ENCODE data around the gene LRRC9. TPM values are rescaled to one million over a fixed set of nuclear protein-coding genes. Genes with fewer than 3 reads are reported as not detected.

Gene LRRC9
- total RNA-seq, 2 experiments from 2014 or later, result not detected

GRCh38 chr14:60085693-60086092 lies 165.7 kb downstream of the LRRC9 start:
- CTCF ChIA-PET, result interaction anchor here (1.8 kb wide), 1 partner anchor 80 kb away, joined by 5 read pairs; no protein-coding TSS in a partner anchor

DNA sequence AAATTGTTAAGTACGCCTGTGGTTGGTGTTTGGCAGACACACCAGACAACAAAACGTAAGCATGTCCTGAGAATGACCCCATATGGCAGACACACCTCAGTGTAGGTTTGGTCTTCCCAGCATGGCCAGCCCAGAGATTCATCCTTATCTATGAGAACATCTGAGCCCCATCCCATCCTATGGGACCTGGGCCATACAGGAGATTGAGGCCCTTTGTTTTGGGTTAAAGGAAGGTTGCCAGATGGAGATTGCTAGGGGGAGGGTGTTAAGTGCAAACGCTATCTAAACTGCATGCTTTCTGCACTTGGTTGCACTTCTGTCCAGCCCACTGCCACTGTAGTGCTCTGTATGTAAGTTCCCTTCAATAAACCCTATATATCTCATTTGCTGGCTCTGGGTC lies 167.7 kb downstream of the LRRC9 start:
- Mint-ChIP-seq H3K4me1 (ENCODE audit: low read depth) (peaks cover 9% of the 10 kb centered on the region), H3K4me3 (no peak overlapping the region), H3K9me3 (ENCODE audit: insufficient read depth) (no peaks in the 10 kb centered on the region), H3K27ac (no peak overlapping the region), H3K36me3 (ENCODE audit: low read depth) (peaks cover 2% of the 10 kb centered on the region), H3K27me3 (ENCODE audit: low read depth) (peaks cover 4% of the 10 kb centered on the region)
- no peak for DNase-seq
- ChIA-PET POLR2A (no interaction called here), CTCF (interaction anchor here (1.5 kb wide), 1 partner anchor 123 kb away, joined by 5 read pairs; no protein-coding TSS in a partner anchor)
- ATAC-seq, result no peak

More at GRCh38 chr14:60085693-60086092, 165.7 kb downstream of the LRRC9 start:
- Mint-ChIP-seq H3K36me3 (ENCODE audit: low read depth) (no peaks in the 10 kb centered on the region), H3K9me3 (ENCODE audit: insufficient read depth) (no peaks in the 10 kb centered on the region), H3K4me3 (no peak overlapping the region), H3K27me3 (ENCODE audit: low read depth) (peaks cover 4% of the 10 kb centered on the region), H3K4me1 (ENCODE audit: low read depth) (peaks cover 6% of the 10 kb centered on the region), H3K27ac (no peak overlapping the region)
- POLR2A ChIA-PET, result no interaction called here
- DNase-seq (no peak), ATAC-seq (no peak)

GRCh38 chr14:60089221-60089620 lies 169.3 kb downstream of the LRRC9 start:
- no peak overlapping the region for H3K4me3 Mint-ChIP-seq
- DNase-seq (no peak), ATAC-seq (no peak)
- no peak overlapping the region for H3K27ac Mint-ChIP-seq
- H3K9me3 Mint-ChIP-seq (ENCODE audit: insufficient read depth), result no peaks in the 10 kb centered on the region
- CTCF ChIA-PET, result interaction anchor here (1.1 to 4.8 kb wide), 6 partner anchors 25 to 243 kb away, joined by 3 to 38 read pairs (median 4); no protein-coding TSS in a partner anchor
- peaks cover 21% of the 10 kb centered on the region for H3K4me1 Mint-ChIP-seq (ENCODE audit: low read depth)
- POLR2A ChIA-PET, result interaction anchor here (1.9 kb wide), 1 partner anchor 76 kb away, joined by 5 read pairs; the partner anchor contains the start of gene DHRS7
- peaks cover 4% of the 10 kb centered on the region for H3K27me3 Mint-ChIP-seq (ENCODE audit: low read depth)
- peaks cover 11% of the 10 kb centered on the region for H3K36me3 Mint-ChIP-seq (ENCODE audit: low read depth)

DNA sequence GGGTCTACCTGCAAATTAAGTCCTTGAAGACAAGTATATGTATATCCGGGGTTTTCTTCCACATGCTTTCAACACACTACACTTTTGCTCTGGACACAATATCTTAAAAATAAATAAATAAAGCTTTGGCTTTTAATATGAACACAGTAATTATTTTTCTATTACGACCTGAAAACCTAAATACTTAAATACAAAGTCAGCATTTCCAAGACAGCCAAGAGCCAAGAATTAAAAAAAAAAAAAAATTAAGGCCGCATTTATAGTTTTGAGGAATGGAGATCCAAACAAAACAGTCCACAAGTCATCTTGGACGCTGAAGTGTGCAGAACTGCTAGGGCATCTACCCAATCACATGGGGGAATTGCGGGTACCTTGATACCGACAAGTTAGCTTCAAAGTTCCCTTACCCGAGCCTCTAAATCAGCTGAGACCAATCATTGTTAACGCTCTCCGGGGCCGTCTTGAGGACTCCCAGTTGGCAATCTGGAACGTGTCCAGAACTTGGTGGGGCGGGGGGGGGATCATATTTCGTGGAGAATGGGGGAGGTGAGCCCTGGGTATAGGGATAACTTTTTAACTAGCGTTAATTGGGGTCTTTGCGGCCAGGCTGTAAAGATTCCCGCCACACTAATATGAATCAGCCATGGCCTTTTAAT lies 171.0 kb downstream of the LRRC9 start:
- H3K4me1 Mint-ChIP-seq (ENCODE audit: low read depth), result peaks cover 35% of the 10 kb centered on the region
- DNase-seq (peak; percentile 35), ATAC-seq (no peak)
- peaks cover 23% of the 10 kb centered on the region for H3K36me3 Mint-ChIP-seq (ENCODE audit: low read depth)
- no peaks in the 10 kb centered on the region for H3K27me3 Mint-ChIP-seq (ENCODE audit: low read depth)
- ChIA-PET POLR2A (interaction anchor here (1.9 to 2.4 kb wide), 2 partner anchors 74 to 158 kb away, joined by 5 to 24 read pairs; partner anchors contain the start of genes DHRS7 and PPM1A), CTCF (interaction anchor here (0.9 to 4.8 kb wide), 5 partner anchors 11 to 127 kb away, joined by 3 to 38 read pairs (median 5); no protein-coding TSS in a partner anchor)
- no peaks in the 10 kb centered on the region for H3K9me3 Mint-ChIP-seq (ENCODE audit: insufficient read depth)
- H3K4me3 Mint-ChIP-seq, result peak overlapping the region; percentile 94
- H3K27ac Mint-ChIP-seq, result peak overlapping the region; percentile 96

GRCh38 chr14:60091550-60092525 lies 171.9 kb downstream of the LRRC9 start, which contains the start of gene PCNX4:
Gene PCNX4, plus strand, starts transcription at chr14:60091923. Its CDS starts 15,716 bp downstream, at chr14:60107639.
- POLR2A ChIA-PET, result interaction anchor here (0.6 to 2.4 kb wide), 7 partner anchors 9 to 157 kb away, joined by 3 to 24 read pairs (median 4); partner anchors contain the start of genes DHRS7 and PPM1A
- Mint-ChIP-seq H3K4me1 (ENCODE audit: low read depth) (peaks cover 35% of the 10 kb centered on the region), H3K9me3 (ENCODE audit: insufficient read depth) (no peaks in the 10 kb centered on the region), H3K36me3 (ENCODE audit: low read depth) (peaks cover 24% of the 10 kb centered on the region), H3K27ac (peak within 1 kb of the TSS; percentile 96), H3K4me3 (peak within 1 kb of the TSS; percentile 94), H3K27me3 (ENCODE audit: low read depth) (no peaks in the 10 kb centered on the region)
- CTCF ChIA-PET, result interaction anchor here (0.5 to 4.8 kb wide), 6 partner anchors 74 to 165 kb away, joined by 3 to 38 read pairs (median 4); partner anchors contain the start of gene DHRS7
- ATAC-seq (peak; percentile 94), DNase-seq (peak; percentile 96)

DNA sequence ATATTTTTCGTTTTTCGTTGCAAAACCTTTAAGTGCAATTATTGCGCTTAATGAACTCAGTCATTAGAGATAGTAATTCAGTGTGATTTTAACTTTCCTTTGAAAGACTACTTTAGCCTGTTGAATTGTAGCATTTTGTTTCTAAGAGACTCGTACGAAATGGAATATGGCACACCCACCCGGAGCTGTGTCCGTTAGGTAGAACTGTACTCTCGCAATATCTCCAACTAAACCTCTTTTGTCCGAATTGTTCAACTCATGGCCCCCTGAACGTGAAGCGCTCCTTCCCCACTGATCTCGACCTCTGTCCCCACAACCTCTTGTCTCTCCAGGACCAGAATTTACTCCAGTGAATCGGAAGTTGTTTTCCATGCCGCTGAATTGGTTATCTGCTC lies 172.6 kb downstream of the LRRC9 start:
- H3K9me3 Mint-ChIP-seq (ENCODE audit: insufficient read depth), result no peaks in the 10 kb centered on the region
- H3K4me1 Mint-ChIP-seq (ENCODE audit: low read depth), result peaks cover 35% of the 10 kb centered on the region
- peak overlapping the region; percentile 96 for H3K27ac Mint-ChIP-seq
- peak; percentile 45 for DNase-seq
- no peaks in the 10 kb centered on the region for H3K27me3 Mint-ChIP-seq (ENCODE audit: low read depth)
- peaks cover 30% of the 10 kb centered on the region for H3K36me3 Mint-ChIP-seq (ENCODE audit: low read depth)
- CTCF ChIA-PET, result interaction anchor here (0.5 to 4.8 kb wide), 9 partner anchors 14 to 164 kb away, joined by 3 to 38 read pairs (median 3); partner anchors contain the start of genes DHRS7 and PPM1A
- H3K4me3 Mint-ChIP-seq, result peak overlapping the region; percentile 94
- ATAC-seq, result peak; percentile 3
- POLR2A ChIA-PET, result interaction anchor here (0.7 to 2.4 kb wide), 5 partner anchors 8 to 156 kb away, joined by 3 to 24 read pairs (median 4); partner anchors contain the start of genes DHRS7 and PPM1A

DNA sequence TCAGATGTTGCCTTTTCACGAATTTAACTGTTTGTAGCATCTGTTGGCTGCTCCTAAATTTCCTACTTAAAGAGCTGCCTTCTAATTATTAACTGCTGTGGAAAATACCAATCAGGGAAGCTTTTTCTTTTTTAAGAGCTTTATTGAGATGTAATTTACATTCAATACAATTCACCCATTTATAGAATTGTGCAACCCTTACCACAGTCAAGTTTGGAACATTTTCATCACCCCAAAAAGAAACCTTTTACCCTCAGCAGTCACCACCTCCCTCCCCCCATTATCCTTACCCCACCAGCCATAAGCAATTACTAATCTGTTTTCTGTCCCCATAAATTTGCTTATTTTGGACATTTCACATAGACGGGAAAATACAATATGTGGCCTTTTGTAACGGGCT lies 173.1 kb downstream of the LRRC9 start:
- CTCF ChIA-PET, result interaction anchor here (1.0 to 4.8 kb wide), 8 partner anchors 13 to 235 kb away, joined by 3 to 38 read pairs (median 3); partner anchors contain the start of genes DHRS7 and PPM1A
- no peak for DNase-seq
- Mint-ChIP-seq H3K27ac (peak overlapping the region; percentile 96), H3K4me3 (peak overlapping the region; percentile 94), H3K9me3 (ENCODE audit: insufficient read depth) (no peaks in the 10 kb centered on the region), H3K36me3 (ENCODE audit: low read depth) (peaks cover 35% of the 10 kb centered on the region), H3K27me3 (ENCODE audit: low read depth) (no peaks in the 10 kb centered on the region), H3K4me1 (ENCODE audit: low read depth) (peaks cover 35% of the 10 kb centered on the region)
- no peak for ATAC-seq
- POLR2A ChIA-PET, result interaction anchor here (1.2 to 2.0 kb wide), 3 partner anchors 68 to 156 kb away, joined by 4 to 16 read pairs (median 6); partner anchors contain the start of genes DHRS7 and PPM1A

DNA sequence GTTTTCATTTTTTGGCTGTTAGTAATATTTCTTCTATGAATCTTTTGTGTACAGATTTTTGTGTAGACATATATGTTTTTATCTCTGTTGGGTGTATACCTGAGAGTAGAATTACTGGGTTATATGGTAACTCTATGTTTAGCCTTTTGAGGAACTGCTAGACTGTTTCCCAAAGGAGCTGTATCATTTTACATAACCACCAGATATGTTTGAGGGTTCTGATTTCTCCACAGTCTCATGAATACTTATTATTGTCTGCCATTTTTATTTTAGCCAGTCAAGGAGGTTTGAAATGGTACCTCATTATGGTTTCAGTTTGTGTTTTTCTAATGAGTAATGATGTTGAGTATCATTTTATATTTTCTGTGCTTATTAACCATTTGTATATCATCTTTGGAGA lies 173.7 kb downstream of the LRRC9 start:
- peaks cover 40% of the 10 kb centered on the region for H3K36me3 Mint-ChIP-seq (ENCODE audit: low read depth)
- H3K4me3 Mint-ChIP-seq, result peak overlapping the region; percentile 94
- H3K27ac Mint-ChIP-seq, result peak overlapping the region; percentile 96
- no peak for DNase-seq
- POLR2A ChIA-PET, result interaction anchor here (0.7 to 2.0 kb wide), 3 partner anchors 72 to 155 kb away, joined by 3 to 16 read pairs (median 6); partner anchors contain the start of genes DHRS7 and PPM1A
- H3K27me3 Mint-ChIP-seq (ENCODE audit: low read depth), result no peaks in the 10 kb centered on the region
- CTCF ChIA-PET, result interaction anchor here (1.0 to 4.8 kb wide), 5 partner anchors 13 to 234 kb away, joined by 3 to 38 read pairs (median 3); partner anchors contain the start of gene PPM1A
- no peak for ATAC-seq
- H3K9me3 Mint-ChIP-seq (ENCODE audit: insufficient read depth), result no peaks in the 10 kb centered on the region
- H3K4me1 Mint-ChIP-seq (ENCODE audit: low read depth), result peaks cover 38% of the 10 kb centered on the region

DNA sequence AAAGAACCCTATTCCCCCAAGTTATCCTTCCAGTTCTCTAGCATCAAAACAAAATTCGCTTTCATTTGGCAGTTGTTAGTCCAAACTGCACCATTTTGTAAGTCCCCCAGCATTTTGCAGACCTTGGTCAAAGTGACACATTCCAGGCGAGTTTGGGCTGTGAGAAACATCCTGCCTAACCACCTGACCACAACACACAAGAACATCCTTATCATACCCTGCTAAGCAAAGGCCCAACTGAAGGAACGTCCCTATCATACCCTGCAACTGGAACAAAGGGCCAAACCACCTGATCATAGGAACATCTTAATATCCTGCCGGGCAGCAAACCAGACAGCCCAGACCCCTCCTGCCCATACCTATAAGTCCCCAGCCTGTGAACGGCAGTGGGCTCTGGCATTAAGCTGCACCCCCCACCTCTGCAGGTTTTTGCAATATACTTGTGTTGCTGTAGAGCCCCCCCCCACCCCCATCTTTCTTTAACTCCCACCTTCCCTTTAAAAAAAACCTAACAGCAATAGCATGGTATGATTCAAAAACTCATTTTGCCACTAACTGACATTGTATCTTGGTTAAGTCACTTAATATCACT lies 174.5 kb downstream of the LRRC9 start:
- no peak for ATAC-seq

GRCh38 chr14:60095231-60095630 lies 175.3 kb downstream of the LRRC9 start:
- POLR2A ChIA-PET, result interaction anchor here (1.3 kb wide), 1 partner anchor 153 kb away, joined by 7 read pairs; the partner anchor contains the start of gene PPM1A
- H3K36me3 Mint-ChIP-seq (ENCODE audit: low read depth), result peaks cover 43% of the 10 kb centered on the region
- CTCF ChIA-PET, result no interaction called here
- no peak for DNase-seq
- no peak overlapping the region for H3K27ac Mint-ChIP-seq
- no peak for ATAC-seq
- peaks cover 42% of the 10 kb centered on the region for H3K4me1 Mint-ChIP-seq (ENCODE audit: low read depth)
- H3K9me3 Mint-ChIP-seq (ENCODE audit: insufficient read depth), result no peaks in the 10 kb centered on the region
- no peak overlapping the region for H3K4me3 Mint-ChIP-seq
- H3K27me3 Mint-ChIP-seq (ENCODE audit: low read depth), result no peaks in the 10 kb centered on the region

More for the DNA sequence above, 174.5 kb downstream of the LRRC9 start:
- DNase-seq, result peak; percentile 58
- Mint-ChIP-seq H3K27me3 (ENCODE audit: low read depth) (no peaks in the 10 kb centered on the region), H3K9me3 (ENCODE audit: insufficient read depth) (no peaks in the 10 kb centered on the region), H3K27ac (peak overlapping the region; percentile 60), H3K4me1 (ENCODE audit: low read depth) (peaks cover 38% of the 10 kb centered on the region), H3K36me3 (ENCODE audit: low read depth) (peaks cover 40% of the 10 kb centered on the region), H3K4me3 (peak overlapping the region; percentile 94)
- POLR2A ChIA-PET, result interaction anchor here (0.7 to 1.2 kb wide), 2 partner anchors 114 to 154 kb away, joined by 3 to 6 read pairs; partner anchors contain the start of gene PPM1A
- CTCF ChIA-PET, result no interaction called here

Data from activated CD8-positive, alpha-beta T cell treated with anti-CD3 and anti-CD28 coated beads, Interleukin-2, amount 10 ng/mL, durations not matched to agents 7 days and 5 days (primary cell).